ENCODE results near the gene SNRPF. TPM values are rescaled to one million over a fixed set of nuclear protein-coding genes. Genes with fewer than 3 reads are reported as not detected.
A peak's percentile ranks its signal among the peaks of the same experiment; 100 is the strongest.

SNRPF gene
- total and polyA plus RNA-seq, 3 donors from 2014 or later: 10.3 to 30.6 (median 11.6) TPM

DNA sequence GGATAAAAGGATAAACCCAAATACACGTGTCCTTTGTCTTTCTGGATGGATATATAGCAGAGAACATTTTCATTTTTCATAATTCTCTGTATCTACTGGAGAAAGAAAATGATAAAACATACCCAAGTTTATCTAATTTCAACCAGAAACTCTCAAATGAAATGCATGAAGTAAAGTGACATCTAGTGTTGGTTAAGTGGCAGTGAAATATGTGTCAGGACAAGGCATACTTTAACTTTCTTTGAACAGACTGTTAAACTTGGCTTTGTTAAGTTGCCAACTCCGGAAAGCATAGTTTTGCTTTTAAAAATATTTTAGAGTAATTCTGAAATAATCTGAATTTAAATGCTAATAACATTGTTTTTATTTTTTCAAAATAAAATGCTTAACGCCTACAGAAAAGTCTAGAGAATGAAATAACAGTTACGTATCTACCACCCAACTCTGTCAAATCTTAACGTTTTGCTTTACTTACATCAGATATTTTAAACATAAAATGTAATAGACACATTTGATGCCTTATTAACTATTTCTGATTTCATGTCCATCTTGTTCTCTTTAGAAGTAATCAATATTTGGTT lies 43.0 kb upstream of the SNRPF start:
- no peak for DNase-seq
- no peak overlapping the region for H3K27ac ChIP-seq
- H3K36me3 ChIP-seq (ENCODE audit: low read depth, missing control alignments): no peaks in the 10 kb centered on the region
- no peaks in the 10 kb centered on the region for H3K27me3 ChIP-seq
- H3K9me3 ChIP-seq: no peaks in the 10 kb centered on the region
- intact Hi-C loops (cut with DNase I; ENCODE audit: low total_unique reads): no loop called here
- TF ChIP-seq POLR2A (IDR thresholded peaks at IDR 0.05): no peak
- TF ChIP-seq, protein P1, sequence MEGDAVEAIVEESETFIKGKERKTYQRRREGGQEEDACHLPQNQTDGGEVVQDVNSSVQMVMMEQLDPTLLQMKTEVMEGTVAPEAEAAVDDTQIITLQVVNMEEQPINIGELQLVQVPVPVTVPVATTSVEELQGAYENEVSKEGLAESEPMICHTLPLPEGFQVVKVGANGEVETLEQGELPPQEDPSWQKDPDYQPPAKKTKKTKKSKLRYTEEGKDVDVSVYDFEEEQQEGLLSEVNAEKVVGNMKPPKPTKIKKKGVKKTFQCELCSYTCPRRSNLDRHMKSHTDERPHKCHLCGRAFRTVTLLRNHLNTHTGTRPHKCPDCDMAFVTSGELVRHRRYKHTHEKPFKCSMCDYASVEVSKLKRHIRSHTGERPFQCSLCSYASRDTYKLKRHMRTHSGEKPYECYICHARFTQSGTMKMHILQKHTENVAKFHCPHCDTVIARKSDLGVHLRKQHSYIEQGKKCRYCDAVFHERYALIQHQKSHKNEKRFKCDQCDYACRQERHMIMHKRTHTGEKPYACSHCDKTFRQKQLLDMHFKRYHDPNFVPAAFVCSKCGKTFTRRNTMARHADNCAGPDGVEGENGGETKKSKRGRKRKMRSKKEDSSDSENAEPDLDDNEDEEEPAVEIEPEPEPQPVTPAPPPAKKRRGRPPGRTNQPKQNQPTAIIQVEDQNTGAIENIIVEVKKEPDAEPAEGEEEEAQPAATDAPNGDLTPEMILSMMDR (IDR thresholded peaks at IDR 0.05): peak; percentile 60 to 64 (median 64)
- H3K4me1 ChIP-seq: peaks cover 5% of the 10 kb centered on the region
- 57 to 60% methylated on average over 5 of the region's 5 CpGs for WGBS, 2 donors
- no peak overlapping the region for H3K4me3 ChIP-seq

DNA sequence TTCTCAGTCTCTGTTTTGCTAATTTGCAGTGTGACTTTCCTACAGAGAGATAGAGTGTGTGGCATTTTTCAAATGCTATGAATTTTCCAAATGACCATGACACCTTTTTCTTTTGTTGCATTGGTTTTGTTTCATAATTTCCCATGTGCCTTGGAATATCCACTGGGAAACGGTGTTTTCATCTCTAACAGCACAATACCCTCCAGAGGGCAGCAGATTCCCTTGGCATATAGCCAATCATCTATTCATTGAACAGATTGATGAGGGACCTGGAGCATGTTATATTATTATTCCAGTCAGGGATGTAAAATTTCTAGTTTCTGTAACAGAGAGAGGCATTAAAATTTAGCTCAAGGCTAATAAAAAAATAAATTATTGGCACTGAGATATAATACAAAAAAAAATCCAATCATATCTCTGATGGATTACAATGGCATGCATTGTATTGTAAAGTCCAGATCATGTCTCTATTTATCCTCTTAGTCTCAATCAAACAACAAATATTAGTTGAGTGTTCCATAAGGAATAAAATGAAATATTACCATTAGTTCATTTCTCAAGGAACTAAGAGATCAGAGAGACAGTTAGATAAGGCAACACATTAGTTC lies 38.6 kb upstream of the SNRPF start:
- Histone ChIP-seq H3K9me3 (no peaks in the 10 kb centered on the region), H3K4me3 (no peak overlapping the region), H3K27me3 (no peaks in the 10 kb centered on the region), H3K4me1 (peaks cover 3% of the 10 kb centered on the region), H3K36me3 (ENCODE audit: low read depth, missing control alignments) (no peaks in the 10 kb centered on the region), H3K27ac (no peak overlapping the region)
- intact Hi-C loops (cut with DNase I; ENCODE audit: low total_unique reads): no loop called here
- TF ChIP-seq, protein P1 (IDR thresholded peaks at IDR 0.05): peak; percentile 45 to 48 (median 47)
- TF ChIP-seq POLR2A (IDR thresholded peaks at IDR 0.05): no peak
- DNase-seq: peak; percentile 53
- WGBS, 2 donors: 3 to 13% methylated on average over 1 of the region's 1 CpG

DNA sequence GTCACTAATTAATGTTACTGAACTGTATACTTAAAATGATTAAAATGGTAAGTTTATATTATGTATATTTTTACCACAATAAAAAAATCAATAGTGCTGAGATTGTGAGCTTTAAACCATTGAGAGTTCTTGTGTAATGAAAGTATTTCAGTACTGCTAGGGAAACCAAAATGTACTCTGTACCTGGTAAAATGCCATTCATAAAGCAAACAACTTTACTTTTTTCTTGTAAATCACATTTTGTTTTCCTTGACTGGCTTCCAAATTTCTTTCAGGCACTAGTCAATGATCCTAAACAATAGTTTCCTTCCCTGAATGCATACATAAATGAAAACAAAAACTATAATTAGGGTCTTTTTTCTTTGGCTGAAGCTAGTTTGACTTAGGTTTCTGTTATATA lies 29.4 kb upstream of the SNRPF start:
- Histone ChIP-seq H3K27ac (no peak overlapping the region), H3K4me1 (no peaks in the 10 kb centered on the region), H3K4me3 (no peak overlapping the region), H3K9me3 (no peaks in the 10 kb centered on the region), H3K27me3 (no peaks in the 10 kb centered on the region), H3K36me3 (ENCODE audit: low read depth, missing control alignments) (no peaks in the 10 kb centered on the region)
- intact Hi-C loops (cut with DNase I; ENCODE audit: low total_unique reads): no loop called here
- TF ChIP-seq, protein P1 (IDR thresholded peaks at IDR 0.05): no peak
- no peak for TF ChIP-seq POLR2A (IDR thresholded peaks at IDR 0.05)
- DNase-seq: no peak

DNA sequence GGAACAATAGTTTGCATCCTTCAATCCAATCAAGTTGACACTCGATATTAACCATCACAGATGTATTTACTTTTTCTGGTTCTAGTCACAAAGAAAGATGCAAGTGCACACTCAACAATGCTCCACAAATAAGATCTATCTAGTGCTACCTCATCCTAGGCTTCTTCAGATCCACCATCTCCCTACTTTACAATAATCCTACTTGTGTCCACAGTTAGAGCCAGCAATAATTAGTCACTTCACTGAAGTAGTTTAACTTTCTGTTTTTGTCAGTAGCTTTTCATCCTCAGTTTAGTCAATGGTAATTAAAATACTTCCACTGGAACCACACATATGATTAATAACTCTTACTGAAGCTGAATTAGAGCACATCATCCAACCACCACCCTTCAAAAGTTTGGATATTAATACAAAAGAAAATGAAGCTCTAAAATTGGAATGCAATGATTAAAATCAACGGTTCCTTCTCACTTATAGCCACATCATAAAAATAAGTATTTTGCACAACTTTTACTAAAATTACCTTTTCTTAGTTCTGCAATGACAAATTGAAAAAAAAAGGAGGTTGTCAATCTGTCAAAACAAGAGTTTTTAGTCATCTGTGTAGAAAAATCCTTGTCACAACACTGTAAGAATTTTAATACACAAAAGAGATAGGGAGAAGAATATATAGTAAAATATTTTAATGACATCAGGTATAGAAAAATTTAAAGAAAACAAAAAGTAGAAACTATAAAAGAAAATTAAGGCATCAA lies 28.2 kb upstream of the SNRPF start:
- no peaks in the 10 kb centered on the region for H3K9me3 ChIP-seq
- H3K27me3 ChIP-seq: no peaks in the 10 kb centered on the region
- intact Hi-C loops (cut with DNase I; ENCODE audit: low total_unique reads): no loop called here
- 87 to 91% methylated on average over 2 of the region's 2 CpGs for WGBS, 2 donors
- TF ChIP-seq, protein P1 (IDR thresholded peaks at IDR 0.05): no peak
- no peak for TF ChIP-seq POLR2A (IDR thresholded peaks at IDR 0.05)
- H3K4me1 ChIP-seq: no peaks in the 10 kb centered on the region
- H3K36me3 ChIP-seq (ENCODE audit: low read depth, missing control alignments): no peaks in the 10 kb centered on the region
- no peak overlapping the region for H3K27ac ChIP-seq
- no peak for DNase-seq
- no peak overlapping the region for H3K4me3 ChIP-seq

Measured in testis (tissue), 3 donors.